A673 (cell line): ENCODE data around the gene DENND6B. TPM values are rescaled to one million over a fixed set of nuclear protein-coding genes. Genes with fewer than 3 reads are reported as not detected.

Source experiments
- Bru-seq: library from RNA; stranded (reverse); fragments of 400-500 nt; gene quantifications from one replicate; lab custom pipeline; 2021; lab: Mats Ljungman, UMichigan
- BruChase-seq, 2 experiments: library from RNA; stranded (reverse); fragments of 400-500 nt; gene quantifications; one replicate each; lab custom pipeline; 2021; lab: Mats Ljungman, UMichigan
- BruUV-seq: library from RNA; stranded (reverse); fragments of 400-500 nt; replicated peaks from 2 replicates; lab custom pipeline; 2021; lab: Mats Ljungman, UMichigan
- CTCF ChIA-PET: fragments of 300-600 bp; sonication (Branson Sonifier 250); formaldehyde crosslinking; loops from one replicate; lab custom pipeline; 2022; ENCODE audit warnings: antibody characterized with exemption; lab: Charles Lee
- POLR2A ChIA-PET: fragments of 300-600 bp; sonication (Branson Sonifier 250); formaldehyde crosslinking; loops from one replicate; lab custom pipeline; 2022; ENCODE audit warnings: antibody characterized with exemption; ENCODE audit not compliant: low non-redundant PET; lab: Charles Lee
- DNase-seq: peaks from one replicate; pipeline ENCODE4 v3.0.0-alpha.2; 2015; ENCODE audit warnings: low spot score
- H3K27ac ChIP-seq: fragments of 200-600 bp; sonication (generic); 2 replicates; pipeline ENCODE4 v1.5.1; 2016; ENCODE audit warnings: mixed run types, low read depth, mild to moderate bottlenecking, mixed read lengths, antibody characterized with exemption, low read length; ENCODE audit not compliant: poor library complexity, severe bottlenecking
- H3K27me3 ChIP-seq: fragments of 200-600 bp; sonication (generic); replicated peaks from 2 replicates; pipeline ENCODE4 v1.6.1; 2017; ENCODE audit warnings: mixed run types, low read depth, mild to moderate bottlenecking, mixed read lengths, antibody characterized with exemption, low read length; ENCODE audit not compliant: insufficient read depth, poor library complexity
- H3K36me3 ChIP-seq: fragments of 200-600 bp; sonication (generic); 2 replicates; pipeline ENCODE4 v1.6.1; 2016; ENCODE audit warnings: mixed run types, mild to moderate bottlenecking, mixed read lengths, antibody characterized with exemption, low read length; ENCODE audit not compliant: insufficient read depth, poor library complexity, severe bottlenecking
- H3K4me1 ChIP-seq: fragments of 200-600 bp; sonication (generic); 2 replicates; pipeline ENCODE4 v1.6.1; 2017; ENCODE audit warnings: mixed run types, mild to moderate bottlenecking, mixed read lengths, antibody characterized with exemption, low read length; ENCODE audit not compliant: insufficient read depth, poor library complexity, severe bottlenecking
- H3K4me3 ChIP-seq: fragments of 200-600 bp; sonication (generic); 2 replicates; pipeline ENCODE4 v1.5.1; 2016; ENCODE audit warnings: low read depth, mixed run types, mild to moderate bottlenecking, mixed read lengths, low read length; ENCODE audit not compliant: poor library complexity, severe bottlenecking
- H3K9me3 ChIP-seq: fragments of 200-600 bp; sonication (generic); 2 replicates; pipeline ENCODE4 v1.6.1; 2016; ENCODE audit warnings: mixed run types, low read depth, mild to moderate bottlenecking, mixed read lengths, antibody characterized with exemption, low read length; ENCODE audit not compliant: poor library complexity, severe bottlenecking
- CTCF ChIP-seq: fragments of 300-800, 200-600 bp; sonication (generic); conservative IDR thresholded peaks from 2 replicates; pipeline ENCODE4 v1.5.1; 2017; ENCODE audit warnings: low read depth, mild to moderate bottlenecking, antibody characterized with exemption, low read length, moderate library complexity, mixed read lengths
- EZH2 ChIP-seq: fragments of 200-600 bp; sonication (generic); IDR thresholded peaks from 2 replicates; pipeline ENCODE4 v1.6.1; 2017; ENCODE audit warnings: borderline replicate concordance, low read depth, mild to moderate bottlenecking, mixed read lengths, antibody characterized with exemption, low read length; ENCODE audit not compliant: poor library complexity, severe bottlenecking
- intact Hi-C: fragments of 100-400 bp; cut with micrococcal nuclease; formaldehyde crosslinking; loops from one replicate; pipeline ENCODE4 v1.10.0; 2022; ENCODE audit not compliant: unreplicated experiment
- long read RNA-seq: library from polyadenylated mRNA; stranded (forward); transcript quantifications from one replicate; pipeline ENCODE4 v2.0.0, GENCODE V29; 2022
- total RNA-seq: library from RNA; stranded (reverse); gene quantifications from 2 replicates; pipeline ENCODE4 v1.2.3, GENCODE V29; 2021

The DENND6B gene
- total RNA-seq: 5.3 and 10.8 TPM in 2 replicates
- percentile 42 among the genes with signal in this experiment for Bru-seq, nascent RNA
- BruChase-seq, experiment 1, labeled RNA remaining after a 2-hour chase: percentile 41 among the genes with signal in this experiment
- percentile 53 among the genes with signal in this experiment for BruChase-seq, experiment 2, labeled RNA remaining after a 6-hour chase
- long read RNA-seq, full-length matches to known transcripts: 2 of 16 reads
- long read RNA-seq, partial matches to known transcripts: 2 of 16 reads
- long read RNA-seq, other reads (novel, unspliced or antisense): 12 of 16 reads

GRCh38 chr22:50326956-50327710 lies at the start of gene DENND6B:
DENND6B (minus strand) TSS chr22:50327012; CDS start chr22:50326988, 24 bp downstream.
- peak; percentile 88 for DNase-seq
- no TSS peak for BruUV-seq
- TF ChIP-seq EZH2: no peak
- no peak; the same call in 1 of the 2 replicates for TF ChIP-seq CTCF
- intact Hi-C loops: loop anchor here (2.0 kb wide), 1 partner anchor 50 kb away; no protein-coding TSS in a partner anchor
- ChIA-PET POLR2A (interaction anchor here (0.6 kb wide), 1 partner anchor 66 kb away, joined by 4 read pairs; no protein-coding TSS in a partner anchor), CTCF (interaction anchor here (0.6 to 1.7 kb wide), 3 partner anchors 14 to 388 kb away, joined by 3 to 9 read pairs (median 5); no protein-coding TSS in a partner anchor)
- Histone ChIP-seq H3K4me3 (peak within 1 kb of the TSS; percentile 79), H3K27ac (peak within 1 kb of the TSS; percentile 94), H3K36me3 (no peaks in the 10 kb centered on the region), H3K9me3 (no peaks in the 10 kb centered on the region), H3K4me1 (peaks cover 10% of the 10 kb centered on the region), H3K27me3 (no peaks in the 10 kb centered on the region)

- peaks cover 60% of the 10 kb centered on the region for H3K36me3 ChIP-seq
- intact Hi-C loops: no loop called here
- CTCF ChIA-PET: no interaction called here
Measured at GRCh38 chr22:50376085-50376651, 49.4 kb upstream of the DENND6B start.

More at GRCh38 chr22:50376085-50376651, 49.4 kb upstream of the DENND6B start:
- no peak overlapping the region for H3K27ac ChIP-seq
- no peaks in the 10 kb centered on the region for H3K27me3 ChIP-seq
- TF ChIP-seq EZH2 (no peak), CTCF (no peak)
- H3K9me3 ChIP-seq: peaks cover 6% of the 10 kb centered on the region
- BruUV-seq: no TSS peak
- DNase-seq: no peak
- H3K4me3 ChIP-seq: no peak overlapping the region
- POLR2A ChIA-PET: no interaction called here
- no peaks in the 10 kb centered on the region for H3K4me1 ChIP-seq
